ENCODE results near the gene PACRG.

DNA sequence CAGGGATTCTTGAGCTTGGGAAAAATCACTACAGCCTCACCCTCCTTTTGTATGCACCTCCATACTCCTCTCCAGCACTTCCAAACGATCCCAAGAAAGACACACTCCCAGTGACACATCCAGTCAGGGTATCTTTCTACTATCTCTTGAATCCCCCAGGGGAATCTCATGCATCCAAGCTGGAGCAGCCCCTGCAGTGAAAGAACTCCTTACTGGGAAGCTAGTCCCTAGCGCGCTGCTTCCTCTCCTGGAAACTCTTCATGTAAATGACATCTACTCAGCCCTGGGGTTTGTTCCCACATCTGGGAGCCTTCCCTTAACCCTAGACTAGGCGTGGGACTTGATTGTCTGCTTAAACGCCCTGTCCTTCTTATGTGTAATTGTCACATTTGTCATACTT lies 357.7 kb downstream of the PACRG start:
- TF ChIP-seq BHLHE40 (IDR thresholded peaks at IDR 0.05; ENCODE audit: low read depth, low read length) (no peak), CTCF (conservative IDR thresholded peaks at IDR 0.05; ENCODE audit: low read depth, low read length) (no peak), FOS (IDR thresholded peaks at IDR 0.05; ENCODE audit: low read depth, low read length) (no peak), MAFK (IDR thresholded peaks at IDR 0.05; ENCODE audit: low read depth, low read length) (no peak), CEBPB (IDR thresholded peaks at IDR 0.05; ENCODE audit: low read depth, low read length) (no peak), MXI1 (IDR thresholded peaks at IDR 0.05; ENCODE audit: borderline replicate concordance, low read depth, low read length) (no peak), POLR2A (IDR thresholded peaks at IDR 0.05; ENCODE audit: low read depth, low read length) (no peak), CHD1 (IDR thresholded peaks at IDR 0.05; ENCODE audit: low read depth, low read length) (no peak), RAD21 (IDR thresholded peaks at IDR 0.05; ENCODE audit: low read length) (no peak), MAZ (IDR thresholded peaks at IDR 0.05; ENCODE audit: borderline replicate concordance, low read depth, low read length) (no peak)
- TF ChIP-seq, protein P1, sequence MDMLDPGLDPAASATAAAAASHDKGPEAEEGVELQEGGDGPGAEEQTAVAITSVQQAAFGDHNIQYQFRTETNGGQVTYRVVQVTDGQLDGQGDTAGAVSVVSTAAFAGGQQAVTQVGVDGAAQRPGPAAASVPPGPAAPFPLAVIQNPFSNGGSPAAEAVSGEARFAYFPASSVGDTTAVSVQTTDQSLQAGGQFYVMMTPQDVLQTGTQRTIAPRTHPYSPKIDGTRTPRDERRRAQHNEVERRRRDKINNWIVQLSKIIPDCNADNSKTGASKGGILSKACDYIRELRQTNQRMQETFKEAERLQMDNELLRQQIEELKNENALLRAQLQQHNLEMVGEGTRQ (IDR thresholded peaks at IDR 0.05; ENCODE audit: low read depth, low read length), result no peak
- TF ChIP-seq, protein P2, sequence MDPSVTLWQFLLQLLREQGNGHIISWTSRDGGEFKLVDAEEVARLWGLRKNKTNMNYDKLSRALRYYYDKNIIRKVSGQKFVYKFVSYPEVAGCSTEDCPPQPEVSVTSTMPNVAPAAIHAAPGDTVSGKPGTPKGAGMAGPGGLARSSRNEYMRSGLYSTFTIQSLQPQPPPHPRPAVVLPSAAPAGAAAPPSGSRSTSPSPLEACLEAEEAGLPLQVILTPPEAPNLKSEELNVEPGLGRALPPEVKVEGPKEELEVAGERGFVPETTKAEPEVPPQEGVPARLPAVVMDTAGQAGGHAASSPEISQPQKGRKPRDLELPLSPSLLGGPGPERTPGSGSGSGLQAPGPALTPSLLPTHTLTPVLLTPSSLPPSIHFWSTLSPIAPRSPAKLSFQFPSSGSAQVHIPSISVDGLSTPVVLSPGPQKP (IDR thresholded peaks at IDR 0.05; ENCODE audit: borderline replicate concordance, low read depth, low read length), result no peak
